GM21447 (cell line): Measurements from ENCODE around the gene UPK2.
"Not testable (repeated sequence)": the region's sequence is repeated elsewhere in the genome, so short reads cannot be mapped to it uniquely, and the experiment has no call there.

Source experiments
- ATAC-seq: cut with Tn5 transposase; IDR thresholded peaks from one replicate; pipeline ENCODE4 v1.9.1; 2021; ENCODE audit not compliant: unreplicated experiment

The UPK2 gene

DNA sequence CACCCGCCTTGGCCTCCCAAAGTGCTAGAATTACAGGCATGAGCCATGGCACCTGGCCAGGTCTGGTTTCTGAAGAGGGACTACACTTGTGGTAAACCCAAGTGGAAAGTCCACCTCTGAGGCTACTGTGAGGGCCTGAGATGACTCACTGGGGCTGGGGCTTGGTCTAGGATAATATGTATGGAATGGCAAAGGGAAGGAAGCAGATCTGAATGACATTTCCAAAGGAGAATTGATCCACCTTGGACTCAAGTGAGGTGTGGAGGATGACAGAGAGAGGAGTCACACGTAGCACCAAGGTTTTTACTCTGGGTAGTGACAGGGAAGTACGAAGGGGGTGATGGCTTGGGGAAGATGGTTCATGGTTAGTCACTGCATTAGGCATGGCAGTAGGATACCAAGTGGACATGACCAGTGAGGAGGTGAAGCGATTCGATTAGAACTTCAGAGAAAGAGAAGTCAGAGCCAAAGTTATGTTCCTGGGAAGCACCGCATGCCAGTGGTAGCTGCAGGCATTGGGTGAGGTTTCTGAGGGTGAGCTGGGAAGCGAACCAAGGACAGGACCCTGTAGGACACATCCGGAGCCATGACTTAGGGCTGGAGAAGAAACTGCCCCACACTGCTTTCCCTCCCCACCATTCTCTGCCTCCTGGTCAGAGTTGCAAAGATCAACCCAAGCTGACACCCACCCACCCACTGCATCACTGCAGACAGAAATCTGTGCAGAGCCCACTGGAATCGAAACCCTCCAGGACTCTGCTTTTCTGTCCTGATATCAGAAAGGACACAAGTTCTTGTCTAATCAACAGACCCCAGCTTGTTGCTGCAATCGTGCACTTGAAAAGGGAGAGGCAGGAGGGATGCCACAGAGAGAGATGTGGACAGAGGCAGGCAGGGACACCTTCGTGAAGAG is 17.4 kb upstream of the UPK2 start:
- no peak for ATAC-seq

DNA sequence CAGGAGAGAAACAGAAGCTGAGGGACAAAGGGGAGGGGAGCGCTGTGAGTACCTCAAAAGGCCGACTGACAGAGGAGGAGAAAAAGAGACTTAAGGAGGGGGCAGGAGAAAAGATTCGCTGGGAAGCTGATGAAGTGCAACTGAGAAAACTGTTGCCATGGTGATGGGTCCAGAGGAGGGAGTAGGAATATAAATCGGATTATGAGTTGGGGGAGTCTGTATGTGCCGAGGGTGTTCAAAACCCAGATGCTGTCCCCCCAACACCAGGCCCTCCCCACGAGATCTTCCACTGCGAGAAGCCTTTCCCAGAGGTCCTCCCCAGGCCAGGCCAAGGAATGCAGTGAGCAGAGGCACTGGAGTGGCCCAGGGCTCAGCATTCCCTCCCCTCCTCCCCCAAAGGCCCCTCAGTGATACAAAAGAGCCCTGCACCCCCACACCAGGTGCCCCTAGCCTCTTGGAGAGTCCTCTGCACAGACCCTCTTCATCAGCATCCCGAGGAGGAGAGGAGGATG is 16.6 kb upstream of the UPK2 start:
- no peak for ATAC-seq

DNA sequence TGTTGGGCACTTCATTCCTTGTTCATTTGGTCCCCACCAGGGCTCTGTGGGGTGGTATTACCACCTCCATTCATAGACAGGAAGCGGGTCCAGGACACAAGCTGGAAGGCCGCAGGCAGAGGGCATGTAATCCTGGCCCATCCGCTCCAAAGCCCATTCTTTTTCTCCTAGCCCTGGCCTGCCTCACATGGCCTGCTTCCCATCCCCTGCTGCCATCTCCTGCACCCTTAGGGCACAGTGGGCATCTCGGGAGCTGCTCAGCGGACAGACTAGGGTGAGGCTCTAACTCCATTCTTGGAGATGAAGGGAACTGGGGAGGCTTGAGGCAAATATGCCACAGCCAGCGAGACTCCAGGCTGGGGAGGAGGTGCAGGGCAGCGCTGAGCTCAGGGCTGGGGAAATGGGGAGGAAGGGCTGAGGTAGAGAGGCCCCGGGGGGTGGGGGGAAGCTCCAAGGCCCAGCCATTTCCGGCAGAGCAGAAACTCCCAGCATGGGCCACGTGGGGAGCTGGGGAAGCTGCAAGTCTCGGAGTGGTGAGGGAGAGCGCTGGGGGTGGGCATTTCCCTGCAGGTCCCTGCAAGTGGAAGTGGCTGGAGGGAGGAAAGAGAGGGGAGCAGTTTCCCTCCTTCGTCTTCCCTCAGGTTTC is 16.0 kb upstream of the UPK2 start:
- ATAC-seq, result no peak

DNA sequence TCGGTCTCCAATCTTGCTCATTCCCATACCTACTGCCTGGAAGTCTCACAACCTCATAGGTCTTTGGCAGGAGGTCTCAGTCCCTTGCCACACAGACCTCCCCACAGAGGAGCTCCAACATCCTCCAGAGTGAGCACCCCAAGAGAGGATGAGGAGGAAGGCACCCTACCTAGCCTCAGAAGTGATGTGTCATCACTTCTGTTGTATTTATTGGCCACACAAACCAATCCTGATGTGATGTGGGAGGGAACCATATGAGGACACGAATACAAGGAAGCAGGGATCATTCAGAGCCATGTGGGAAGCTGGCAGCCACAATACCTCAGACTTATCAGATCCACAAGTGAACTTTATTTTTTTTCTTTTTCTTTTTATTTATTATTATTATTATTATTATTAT is 9.0 kb upstream of the UPK2 start:
- ATAC-seq, result no peak

DNA sequence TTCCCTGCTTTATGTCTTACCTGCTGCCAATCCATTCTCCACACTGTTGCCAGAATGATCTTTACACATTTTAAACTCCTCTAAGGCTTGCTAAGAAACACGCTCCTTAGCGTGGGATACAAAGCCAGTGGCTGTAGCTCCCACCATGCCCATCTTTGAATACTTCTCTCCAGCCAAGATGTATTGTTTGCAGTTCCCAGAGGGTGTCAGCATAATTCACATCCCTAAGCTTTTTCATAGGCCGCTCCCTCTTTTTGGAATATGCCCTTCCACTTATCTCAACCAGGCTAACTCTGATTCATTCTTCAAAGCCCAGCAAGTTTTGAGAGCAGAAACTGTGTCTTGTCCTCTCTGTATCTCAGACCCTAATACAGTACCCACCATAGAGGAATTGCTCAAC is 8.1 kb upstream of the UPK2 start:
- no peak for ATAC-seq

DNA sequence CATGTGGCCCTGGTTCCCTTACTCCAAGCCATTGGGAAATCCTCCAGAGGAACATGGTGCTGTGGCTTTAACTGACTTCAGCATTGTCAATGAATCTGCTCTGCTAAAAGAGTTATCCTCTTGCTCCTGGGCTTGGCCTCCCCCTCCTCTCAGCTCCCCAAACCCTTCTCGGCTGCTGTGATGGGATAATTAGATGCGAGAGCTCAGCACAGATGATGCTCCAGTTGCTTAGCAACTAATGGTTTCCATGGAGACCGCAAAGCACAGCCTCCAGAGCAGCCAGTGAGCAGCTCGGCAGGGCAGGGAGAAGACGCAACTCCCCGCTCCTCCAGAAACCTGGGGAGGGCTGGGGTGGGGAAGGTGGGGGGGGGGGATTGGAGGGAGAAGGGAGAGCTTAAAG is 2.8 kb upstream of the UPK2 start:
- ATAC-seq, result no peak

DNA sequence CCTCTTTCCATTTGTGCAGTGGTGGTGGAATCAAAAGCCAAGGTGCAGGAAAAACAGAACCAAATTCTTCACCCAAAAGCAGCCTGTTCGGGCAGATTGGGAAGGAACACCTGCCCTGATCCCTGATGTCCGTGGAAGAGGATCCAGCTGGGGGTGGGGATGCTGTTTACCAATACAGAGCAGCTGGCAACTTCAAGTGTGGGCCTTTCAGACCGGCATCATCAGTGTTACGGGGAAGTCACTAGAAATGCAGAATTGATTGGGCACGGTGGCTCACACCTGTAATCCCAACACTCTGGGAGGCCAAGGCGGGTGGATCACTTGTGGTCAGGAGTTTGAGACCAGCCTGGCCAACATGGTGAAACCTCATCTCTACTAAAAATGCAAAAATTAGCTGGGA is 2.1 kb upstream of the UPK2 start:
- ATAC-seq, result not testable (repeated sequence)

DNA sequence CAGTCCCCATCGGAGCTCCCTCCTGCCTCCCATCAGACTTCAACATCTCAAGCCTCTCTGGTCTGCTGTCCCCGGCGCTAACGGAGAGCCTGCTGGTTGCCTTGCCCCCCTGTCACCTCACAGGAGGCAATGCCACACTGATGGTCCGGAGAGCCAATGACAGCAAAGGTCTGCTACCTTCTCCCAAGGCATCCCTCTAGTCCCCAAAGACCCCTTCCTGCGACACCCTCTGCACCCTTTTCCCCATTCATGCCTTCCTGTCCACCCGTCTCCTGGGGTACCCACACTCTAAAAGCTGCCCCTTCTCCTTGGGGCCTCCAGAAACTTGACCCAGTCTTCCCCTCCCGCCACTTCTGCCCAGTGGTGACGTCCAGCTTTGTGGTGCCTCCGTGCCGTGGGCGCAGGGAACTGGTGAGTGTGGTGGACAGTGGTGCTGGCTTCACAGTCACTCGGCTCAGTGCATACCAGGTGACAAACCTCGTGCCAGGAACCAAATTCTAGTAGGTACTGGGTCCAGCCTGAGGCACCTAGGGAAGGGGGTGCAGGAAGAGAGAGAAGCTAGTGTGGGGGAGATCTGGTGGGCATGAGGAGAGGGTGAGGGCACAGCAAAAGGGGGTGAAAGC is 860 bp downstream of the UPK2 start:
- no peak for ATAC-seq

DNA sequence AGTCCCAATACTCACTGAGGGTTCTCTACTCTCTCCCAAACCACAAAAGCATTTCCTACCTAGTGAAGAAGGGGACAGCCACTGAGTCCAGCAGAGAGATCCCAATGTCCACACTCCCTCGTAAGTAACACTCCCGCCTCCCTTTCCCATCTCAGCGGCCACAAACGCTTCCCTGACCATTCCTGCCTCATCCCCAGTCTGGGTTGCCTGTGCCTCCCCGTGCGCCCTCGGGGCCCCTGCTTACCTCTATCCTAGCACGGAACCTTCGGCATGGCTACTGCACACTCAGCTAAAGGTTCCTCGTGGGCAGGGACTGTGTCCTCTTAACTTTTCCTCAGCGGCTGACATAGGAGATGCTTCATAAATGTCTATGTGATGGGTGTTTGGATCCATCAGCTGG is 1.5 kb downstream of the UPK2 start:
- no peak for ATAC-seq

DNA sequence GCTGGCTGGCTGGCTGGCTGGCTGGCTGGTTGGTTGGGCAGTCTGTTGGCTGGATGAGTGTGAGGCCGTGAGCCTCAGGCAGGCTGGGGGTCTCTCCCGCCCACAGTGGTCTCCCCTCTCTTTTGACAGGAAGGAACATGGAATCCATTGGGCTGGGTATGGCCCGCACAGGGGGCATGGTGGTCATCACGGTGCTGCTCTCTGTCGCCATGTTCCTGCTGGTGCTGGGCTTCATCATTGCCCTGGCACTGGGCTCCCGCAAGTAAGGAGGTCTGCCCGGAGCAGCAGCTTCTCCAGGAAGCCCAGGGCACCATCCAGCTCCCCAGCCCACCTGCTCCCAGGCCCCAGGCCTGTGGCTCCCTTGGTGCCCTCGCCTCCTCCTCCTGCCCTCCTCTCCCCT is 1.9 kb downstream of the UPK2 start:
- ATAC-seq, result no peak

DNA sequence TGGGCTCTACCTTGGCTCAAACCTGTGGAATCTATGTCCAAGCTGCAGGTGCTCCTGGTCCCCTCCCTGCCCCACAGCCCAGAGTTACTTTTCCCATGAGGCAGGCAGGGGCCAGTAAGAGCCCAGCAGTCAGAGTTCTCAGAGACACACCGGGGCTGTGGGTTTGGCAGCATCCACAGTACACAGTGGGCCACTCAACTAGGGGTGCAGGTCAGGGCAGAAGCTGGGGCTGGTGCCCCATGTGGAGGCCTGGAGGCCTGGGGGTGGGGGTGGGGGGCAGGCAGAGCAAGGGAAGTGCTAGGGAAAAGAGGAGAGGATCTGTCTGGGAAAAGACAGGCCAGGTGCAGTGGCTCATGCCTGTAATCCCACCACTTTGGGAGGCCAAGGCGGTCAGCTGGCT is 2.5 kb downstream of the UPK2 start:
- ATAC-seq, result no peak

DNA sequence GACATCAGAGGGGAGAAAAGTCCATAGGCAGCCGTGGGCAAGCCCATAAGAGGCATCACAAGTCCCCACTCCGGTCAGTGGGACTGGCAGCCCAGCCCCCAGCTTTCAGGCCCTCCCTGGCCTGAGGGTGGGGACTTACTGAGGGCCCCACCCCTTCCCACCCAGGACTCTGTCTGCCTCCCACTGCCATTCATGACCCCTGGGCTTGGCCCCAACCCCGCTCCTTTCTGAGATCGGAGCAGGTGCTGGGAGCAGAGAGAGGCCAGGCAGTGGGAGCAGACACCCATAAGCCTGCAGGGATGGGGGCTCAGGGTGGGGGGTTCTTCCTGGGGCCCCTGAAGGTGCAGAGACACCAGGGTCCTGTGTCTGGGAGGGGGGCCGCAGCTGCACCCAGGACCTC is 5.1 kb downstream of the UPK2 start:
- no peak for ATAC-seq

DNA sequence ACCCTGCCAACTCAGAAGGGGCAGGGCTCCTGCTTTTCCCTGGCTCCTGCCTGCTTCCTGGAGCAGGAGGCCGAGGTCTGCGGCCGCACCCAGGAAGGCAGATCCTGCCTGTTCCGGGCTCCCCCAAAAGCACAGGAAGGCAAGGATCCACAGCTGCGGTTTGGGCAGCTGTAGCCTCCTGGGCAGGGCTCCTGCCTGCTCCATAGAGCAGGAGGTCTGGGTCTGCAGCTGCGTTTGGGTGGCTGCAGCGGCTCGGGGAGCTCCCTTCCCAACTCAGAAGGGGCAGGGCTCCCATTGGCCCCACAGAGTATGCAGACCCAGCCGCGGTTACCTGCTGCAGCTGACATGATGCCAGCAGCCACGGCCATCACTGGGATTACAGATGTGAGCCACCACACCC is 5.5 kb downstream of the UPK2 start:
- ATAC-seq, result no peak

DNA sequence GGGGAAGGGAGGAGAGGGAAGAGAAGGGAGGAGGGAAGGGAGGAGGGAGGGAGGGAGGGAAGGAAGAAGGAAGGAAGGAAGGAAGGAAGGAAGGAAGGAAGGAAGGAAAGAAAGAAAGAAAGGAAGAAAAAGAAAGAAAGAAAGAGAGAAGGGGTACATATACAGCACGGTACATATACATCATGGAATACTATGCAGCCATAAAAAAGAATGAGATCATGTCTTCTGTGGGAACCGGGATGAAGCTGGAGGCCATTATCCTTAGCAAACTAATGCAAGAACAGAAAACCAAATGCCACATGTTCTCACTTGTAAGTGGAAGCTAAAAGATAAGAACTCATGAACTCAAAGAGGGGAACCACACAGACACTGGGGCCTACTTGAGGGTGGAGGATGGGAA is 13.4 kb downstream of the UPK2 start:
- ATAC-seq, result not testable (repeated sequence)

DNA sequence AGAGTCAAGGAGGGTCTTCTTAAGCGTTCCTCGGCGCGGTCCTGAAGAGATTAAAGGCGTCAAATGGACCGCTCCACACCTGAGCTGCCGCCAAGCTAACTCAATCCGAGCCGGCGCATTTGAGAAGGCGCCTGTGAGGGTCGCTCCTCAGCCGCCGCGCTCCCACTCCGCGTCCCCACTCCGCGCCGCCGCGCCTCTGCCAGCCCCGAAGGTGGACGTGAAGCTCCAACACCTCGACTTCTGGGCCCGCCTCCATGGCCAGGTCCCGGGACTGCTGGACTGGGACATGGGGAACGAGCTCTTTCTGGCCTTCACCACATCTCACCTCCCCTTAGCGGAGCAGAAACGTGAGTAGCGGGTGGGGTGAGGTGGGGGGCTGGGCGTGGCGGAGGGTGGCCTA is 15.5 kb downstream of the UPK2 start, which contains the start of gene FOXR1:
Gene FOXR1 (plus strand): TSS at position 116 of the 400 bp plus-strand sequence. CDS start 171 bp downstream, at position 287.
- ATAC-seq, result no peak

DNA sequence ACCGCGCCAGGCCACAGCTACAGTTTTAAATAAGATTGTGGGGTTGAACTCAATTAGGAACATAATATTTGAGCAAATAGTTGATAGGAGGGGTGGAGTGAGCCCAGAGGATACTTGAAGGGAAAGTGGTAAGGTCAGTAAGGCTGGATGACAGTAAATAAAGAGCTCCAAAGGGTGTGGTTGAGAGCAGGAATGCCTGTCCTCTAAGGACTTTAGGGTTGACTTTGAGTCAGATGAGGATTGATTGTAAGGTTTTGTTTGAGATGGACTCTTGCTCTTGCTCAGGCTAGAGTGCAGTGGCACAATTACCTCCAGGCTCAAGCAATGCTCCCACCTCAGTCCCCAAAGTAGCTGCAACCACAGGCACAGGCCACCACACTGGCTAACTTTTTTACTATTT is 17.9 kb downstream of the UPK2 start:
- ATAC-seq, result no peak

DNA sequence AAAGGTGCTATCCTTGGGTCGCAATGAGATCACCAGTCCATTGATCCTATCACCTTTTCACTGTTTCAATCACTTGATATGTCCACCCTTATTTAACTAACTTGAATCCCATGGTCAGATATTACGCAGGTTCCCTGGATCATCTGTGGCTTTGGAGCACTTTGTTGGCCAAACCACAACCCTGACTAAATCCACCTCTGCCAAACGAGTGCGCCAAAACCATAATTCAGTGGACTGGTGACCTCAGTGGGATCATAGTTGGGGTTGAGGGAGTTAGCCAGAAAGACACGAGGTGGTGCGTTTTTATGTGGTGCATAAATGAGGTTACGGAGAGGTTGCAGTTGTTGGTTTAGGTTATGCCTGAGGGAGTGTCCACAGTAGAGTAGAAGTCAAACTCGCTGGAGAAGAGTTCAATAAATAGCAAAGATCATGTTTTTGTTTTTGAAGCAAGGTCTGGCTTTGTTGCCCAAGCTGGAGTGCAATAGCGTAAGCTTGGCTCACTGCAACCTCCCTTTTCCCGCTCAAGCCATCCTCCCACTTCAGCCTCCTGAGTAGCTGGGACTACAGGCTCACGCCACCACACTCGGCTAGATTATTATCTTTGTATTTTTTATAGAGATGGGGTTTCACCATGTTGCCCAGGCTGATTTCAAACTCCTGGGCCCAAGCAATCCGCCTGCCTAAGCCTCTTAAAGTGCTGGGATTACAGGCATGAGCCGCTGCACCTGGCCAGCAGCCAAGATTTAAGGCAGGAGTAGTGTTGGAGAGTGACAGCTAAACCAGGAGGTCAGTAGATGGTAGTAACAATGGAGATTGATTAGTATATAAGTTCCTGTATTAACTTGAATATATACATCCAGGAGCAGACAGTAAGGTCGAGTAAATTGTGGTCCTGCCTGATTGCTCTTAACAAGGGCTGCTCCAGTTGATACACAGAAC is 19.9 kb downstream of the UPK2 start:
- ATAC-seq, result no peak

DNA sequence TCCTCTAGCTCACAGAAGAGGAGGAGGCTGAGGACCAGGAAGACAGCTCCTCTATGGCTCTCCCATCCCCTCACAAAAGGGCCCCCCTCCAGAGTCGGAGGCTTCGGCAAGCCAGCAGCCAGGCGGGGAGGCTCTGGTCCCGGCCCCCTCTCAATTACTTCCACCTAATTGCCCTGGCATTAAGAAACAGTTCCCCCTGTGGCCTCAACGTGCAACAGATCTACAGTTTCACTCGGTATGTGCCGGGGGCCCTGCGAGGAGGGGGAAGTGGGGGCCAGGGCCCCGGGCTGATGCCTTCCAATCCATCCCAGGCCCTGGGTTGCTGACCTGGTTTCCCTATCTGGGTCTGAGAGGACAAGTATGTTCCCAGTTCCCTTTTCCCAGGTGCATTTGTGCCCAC is 23.3 kb downstream of the UPK2 start:
- ATAC-seq, result no peak

DNA sequence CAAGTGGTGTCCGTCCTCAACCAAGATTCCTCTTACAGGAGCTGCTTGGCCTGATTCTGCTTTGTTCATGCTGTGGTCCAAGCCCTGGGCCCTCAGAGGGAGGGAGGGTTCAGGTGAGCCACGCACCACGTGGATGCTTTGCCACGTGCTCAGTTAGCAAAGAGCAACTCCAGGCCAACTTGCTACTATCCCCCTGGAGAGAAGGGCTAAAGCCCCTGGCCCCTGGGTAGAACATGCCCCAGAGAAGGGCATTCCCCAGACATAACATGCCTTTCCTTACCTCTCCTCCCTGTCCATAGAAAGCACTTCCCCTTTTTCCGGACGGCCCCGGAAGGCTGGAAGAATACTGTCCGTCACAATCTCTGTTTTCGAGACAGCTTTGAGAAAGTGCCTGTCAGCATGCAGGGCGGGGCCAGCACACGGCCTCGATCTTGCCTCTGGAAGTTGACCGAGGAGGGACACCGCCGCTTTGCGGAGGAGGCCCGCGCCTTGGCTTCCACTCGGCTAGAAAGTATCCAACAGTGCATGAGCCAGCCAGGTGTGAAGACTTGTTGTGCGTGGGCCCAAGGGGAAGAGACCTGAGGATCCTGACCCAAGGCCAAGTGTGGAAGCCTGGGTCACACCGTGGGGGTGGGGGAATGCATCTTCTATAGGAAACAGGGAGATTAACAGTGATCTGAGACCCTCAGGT is 24.2 kb downstream of the UPK2 start:
- no peak for ATAC-seq

DNA sequence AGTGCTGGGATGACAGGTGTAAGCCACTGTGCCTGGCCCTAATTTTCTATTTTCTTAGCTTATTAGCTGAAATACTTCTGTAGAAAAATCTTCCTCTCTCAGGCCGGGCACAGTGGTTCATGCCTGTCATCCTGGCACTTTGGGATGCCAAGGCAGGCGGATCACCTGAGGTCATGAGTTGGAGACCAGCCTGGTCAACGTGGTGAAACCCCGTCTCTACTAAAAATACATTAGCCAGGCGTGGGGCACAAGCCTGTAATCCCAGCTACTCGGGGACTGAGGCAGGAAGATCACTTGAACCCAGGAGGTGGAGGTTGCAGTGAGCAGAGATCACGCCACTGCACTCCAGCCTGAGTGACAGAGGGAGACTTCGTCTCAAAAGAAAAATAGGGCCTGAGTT is 28.2 kb downstream of the UPK2 start:
- ATAC-seq, result not testable (repeated sequence)
